GM21737 (cell line): Measurements from ENCODE around the gene NCKAP1.
A peak's percentile ranks its signal among the peaks of the same experiment; 100 is the strongest.
"Not testable (repeated sequence)": the region's sequence is repeated elsewhere in the genome, so short reads cannot be mapped to it uniquely, and the experiment has no call there.

ENCODE experiments used
- ATAC-seq: cut with Tn5 transposase; IDR thresholded peaks from one replicate; pipeline ENCODE4 v1.9.1; 2021; ENCODE audit warnings: mild to moderate bottlenecking, moderate library complexity; ENCODE audit not compliant: unreplicated experiment

Gene NCKAP1

DNA sequence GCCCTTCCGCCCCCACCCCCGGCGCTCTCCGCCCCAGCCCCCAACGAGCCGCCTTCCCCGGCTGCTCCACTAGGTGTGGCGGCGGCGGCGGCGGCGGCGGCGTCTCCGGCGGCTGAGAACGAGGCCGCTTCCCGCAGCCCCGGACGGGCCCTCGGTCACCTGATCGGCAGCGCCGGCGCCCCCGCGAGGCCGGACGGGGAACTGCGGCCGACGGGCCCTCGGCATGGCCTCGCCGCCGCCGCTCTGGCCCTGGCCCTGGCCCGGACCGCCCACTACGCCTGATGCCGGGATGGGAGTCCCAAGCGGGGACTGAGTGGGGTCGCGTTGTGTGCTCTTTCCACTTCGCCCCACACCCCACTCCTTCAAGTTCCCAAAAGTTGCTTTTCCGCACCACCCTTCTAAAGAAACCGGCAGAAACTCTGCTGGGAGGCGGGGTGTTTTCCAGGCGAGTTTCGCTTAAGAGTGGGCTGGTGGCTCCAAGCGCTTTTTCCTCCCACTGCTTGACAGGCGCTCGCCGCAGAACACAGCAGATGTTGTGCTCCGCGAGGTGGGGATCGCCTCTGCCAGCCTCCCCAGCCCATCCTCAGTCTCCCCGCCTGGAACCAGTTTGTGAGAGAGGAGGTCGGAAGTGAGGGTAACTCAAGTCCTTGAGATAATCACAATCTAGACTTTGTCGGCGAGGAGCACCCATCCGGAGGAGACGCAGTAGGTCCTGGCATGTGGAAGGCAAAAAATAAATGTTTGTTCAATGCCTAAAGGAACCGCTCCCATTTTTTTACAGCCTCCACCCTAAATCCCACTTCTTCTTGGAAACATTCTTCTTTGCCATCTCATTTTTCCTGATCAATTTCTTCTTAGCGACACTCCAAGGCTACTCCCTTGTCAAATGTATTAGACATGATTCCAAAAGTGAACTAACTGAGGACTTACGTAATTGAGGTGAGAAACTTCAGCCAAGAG lies at the start of gene NCKAP1:
TSS of gene NCKAP1 (minus strand) at position 117 of the 960 bp plus-strand sequence. CDS start 358 bp downstream, outside the sequence.
- ATAC-seq, result peak; percentile 81

DNA sequence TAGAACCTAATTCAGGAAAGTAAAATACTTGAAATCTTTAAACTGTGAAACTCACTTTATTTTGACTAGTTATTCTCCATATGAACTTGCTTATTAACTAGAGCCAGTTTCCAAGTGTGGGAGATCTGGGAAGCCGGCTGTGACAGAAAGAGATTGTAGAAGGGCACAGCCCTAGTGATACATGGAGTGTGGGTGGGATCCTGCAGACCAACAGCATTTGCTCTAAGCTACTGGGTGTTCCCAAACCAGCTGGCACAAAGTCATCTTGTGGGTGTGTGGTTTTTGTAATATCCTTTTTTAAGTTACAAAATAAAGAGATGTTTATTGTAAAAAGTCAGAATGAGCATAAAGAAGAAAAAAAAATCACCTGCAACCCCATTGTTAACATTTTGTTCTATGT lies 43.7 kb upstream of the NCKAP1 start:
- no peak for ATAC-seq

- peak; percentile 14 for ATAC-seq
Observed at GRCh38 chr2:183079139-183079775, 41.0 kb upstream of the NCKAP1 start.

GRCh38 chr2:183078464-183079138 lies 40.3 kb upstream of the NCKAP1 start, which contains the start of gene DUSP19:
TSS of gene DUSP19 (plus strand) at chr2:183078747. CDS start at chr2:183078934, 187 bp downstream.
- ATAC-seq, result peak; percentile 94

DNA sequence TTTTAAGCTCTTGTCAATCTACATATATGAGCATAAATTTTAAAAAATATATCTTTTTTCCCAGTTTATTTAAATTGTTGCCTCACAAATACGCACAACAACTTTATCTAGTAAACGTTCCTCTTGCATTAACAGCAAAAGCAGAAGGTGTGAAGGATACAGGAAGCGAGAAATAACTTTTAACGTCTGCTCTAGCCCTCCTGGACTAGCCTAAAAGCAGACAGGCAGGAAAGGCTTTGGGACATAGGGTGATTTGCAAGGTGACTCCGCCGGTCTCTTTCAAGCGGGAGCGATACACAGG lies 39.9 kb upstream of the NCKAP1 start:
- no peak for ATAC-seq

DNA sequence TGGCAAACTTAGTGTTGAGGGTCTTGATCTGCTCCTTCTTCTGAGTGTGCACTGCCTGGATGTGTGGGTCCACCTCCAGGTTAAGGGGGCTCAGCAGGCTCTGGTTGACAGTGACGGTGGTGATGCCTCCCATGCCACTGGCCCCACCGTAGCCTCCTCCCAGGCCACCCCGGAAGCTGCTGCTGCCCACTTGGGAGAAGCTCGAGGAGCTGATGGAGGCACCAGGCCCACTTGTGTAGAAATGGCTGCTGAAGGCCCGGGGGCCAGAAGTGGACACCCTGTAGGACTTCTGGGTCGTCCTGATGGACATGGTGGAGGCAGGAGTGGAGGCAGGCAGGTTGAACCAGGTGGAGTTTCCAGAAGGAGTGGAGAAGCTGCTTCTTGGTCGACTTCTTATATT lies 33.9 kb upstream of the NCKAP1 start:
- ATAC-seq, result no peak

- no peak for ATAC-seq
Observed at GRCh38 chr2:183070942-183071844, 32.9 kb upstream of the NCKAP1 start.

- ATAC-seq, result no peak
Observed at GRCh38 chr2:183069174-183069573, 30.9 kb upstream of the NCKAP1 start.

DNA sequence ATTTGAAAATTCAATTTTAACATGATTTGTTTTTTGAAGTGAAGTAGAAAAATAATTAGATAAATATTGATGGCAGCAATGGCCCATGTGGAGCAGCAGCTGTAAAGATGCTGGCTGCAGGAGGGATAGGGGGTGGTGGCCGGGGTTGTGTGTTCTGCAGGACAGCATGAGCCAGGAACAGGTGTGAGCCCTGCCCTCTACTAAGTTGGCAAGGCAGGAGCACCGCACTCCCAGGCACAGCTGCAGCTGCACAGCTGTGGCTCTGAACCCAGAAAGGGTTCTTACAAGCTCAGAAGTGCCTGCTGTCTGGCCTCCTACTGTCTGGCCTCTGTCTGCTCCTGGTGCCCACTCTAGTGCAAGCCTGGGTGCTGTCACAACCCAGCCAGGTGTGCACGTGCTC lies 30.3 kb upstream of the NCKAP1 start:
- no peak for ATAC-seq

DNA sequence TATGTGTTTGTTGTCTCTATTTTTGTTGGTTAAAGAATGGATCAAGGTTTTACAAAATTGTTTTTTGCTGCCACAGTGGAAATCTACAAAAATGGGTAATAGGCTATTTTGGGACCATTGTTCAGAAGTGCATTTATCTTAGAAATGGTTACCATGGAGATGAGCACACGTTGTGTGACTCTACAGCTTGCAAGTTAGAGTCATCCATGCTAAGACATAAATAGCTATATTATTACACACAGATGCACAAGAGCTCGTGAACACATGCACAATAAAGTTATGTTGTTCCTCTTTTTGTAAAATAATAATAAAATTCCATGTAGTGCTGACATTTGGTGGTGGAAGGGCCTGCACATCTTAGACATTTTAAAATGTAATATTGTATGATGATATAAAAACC lies 24.8 kb upstream of the NCKAP1 start:
- ATAC-seq, result no peak

GRCh38 chr2:183060571-183061231 lies 22.4 kb upstream of the NCKAP1 start:
- ATAC-seq, result no peak

- no peak for ATAC-seq
Observed at GRCh38 chr2:183059561-183059960, 21.3 kb upstream of the NCKAP1 start.

GRCh38 chr2:183057333-183057985 lies 19.2 kb upstream of the NCKAP1 start:
- ATAC-seq, result peak; percentile 46

DNA sequence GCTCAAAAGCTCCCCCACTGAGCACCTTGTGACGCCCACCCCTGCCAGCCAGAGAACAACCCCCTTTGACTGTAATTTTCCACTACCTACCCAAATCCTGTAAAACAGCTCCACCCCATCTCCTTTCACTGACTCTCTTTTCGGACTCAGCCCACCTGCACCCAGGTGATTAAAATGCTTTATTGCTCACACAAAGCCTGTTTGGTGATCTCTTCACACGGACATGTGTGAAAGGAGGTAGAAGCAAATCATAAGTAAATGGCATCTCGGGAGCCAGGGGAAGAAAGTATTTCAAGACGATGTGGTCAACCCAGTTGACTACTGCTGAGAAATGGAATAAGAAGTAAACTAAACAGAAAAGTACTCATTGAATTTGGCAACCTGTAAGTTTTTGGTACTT lies 11.2 kb upstream of the NCKAP1 start:
- ATAC-seq, result no peak

DNA sequence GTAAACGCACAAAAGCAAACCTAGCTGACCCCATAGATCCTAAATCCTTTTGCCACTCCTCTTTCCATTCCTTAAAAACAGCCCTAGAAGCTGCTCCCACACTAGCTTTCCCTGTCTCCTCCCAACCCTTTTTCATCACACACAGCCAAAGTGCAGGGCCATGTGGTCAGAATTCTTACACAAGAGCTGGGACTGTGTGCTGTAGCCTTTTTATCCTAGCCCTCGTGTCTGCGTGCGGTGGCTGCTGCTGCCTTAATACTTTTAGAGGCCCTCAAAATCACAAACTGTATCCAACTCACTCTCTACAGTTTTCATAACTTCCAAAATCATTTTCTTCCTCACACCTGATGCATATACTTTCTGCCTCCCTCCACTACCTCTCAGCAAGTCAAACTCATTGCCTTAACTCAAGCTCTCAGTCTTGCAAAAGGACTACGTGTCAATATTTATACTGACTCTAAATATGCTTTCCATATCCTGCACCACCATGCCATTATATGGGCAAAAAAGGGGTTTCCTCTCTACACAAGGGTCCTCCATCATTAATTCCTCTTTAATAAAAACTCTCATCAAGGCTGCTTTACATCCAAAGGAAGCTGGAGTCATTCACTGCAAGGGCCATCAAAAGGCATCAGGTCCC lies 9.3 kb upstream of the NCKAP1 start:
- not testable (repeated sequence) for ATAC-seq

DNA sequence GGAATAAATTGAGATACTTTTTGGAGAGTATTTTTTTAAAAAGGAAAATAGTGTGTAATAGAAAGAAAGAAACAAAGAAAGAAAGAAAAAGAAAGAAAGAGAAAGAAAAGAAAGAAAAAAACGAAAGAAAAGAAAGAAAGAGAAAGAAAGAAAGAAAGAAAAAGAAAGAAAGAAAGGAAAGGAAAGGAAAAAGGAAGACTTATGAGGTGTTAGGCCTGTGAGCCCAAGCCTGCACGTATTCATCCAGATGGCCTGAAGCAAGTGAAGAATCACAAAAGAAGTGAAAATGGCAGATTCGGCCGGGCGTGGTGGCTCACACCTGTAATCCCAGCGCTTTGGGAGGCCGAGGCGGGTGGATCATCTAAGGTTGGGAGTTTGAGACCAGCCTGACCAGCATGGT lies 5.3 kb upstream of the NCKAP1 start:
- not testable (repeated sequence) for ATAC-seq

GRCh38 chr2:183040604-183041003 lies 2.3 kb upstream of the NCKAP1 start:
- ATAC-seq, result no peak

- peak; percentile 38 for ATAC-seq
Observed at GRCh38 chr2:183037553-183038340, 510 bp downstream of the NCKAP1 start.
